Esophagus squamous epithelium (tissue), 4 donors: ENCODE measurements around the gene NFKBIE.

ENCODE experiments used
- CTCF ChIP-seq, 6 experiments: fragments of 450-650 bp in 4 of 6; fragments of 200-600 bp in 2 of 6; sonication (generic) in 2 of 6; IDR thresholded peaks; one replicate each; pipeline ENCODE4 v1.5.1; 2016 to 2019; ENCODE audit warnings: antibody characterized with exemption in 6 of 6, mild to moderate bottlenecking in 4 of 6, moderate library complexity in 4 of 6
- POLR2A ChIP-seq, 4 donors: fragments of 450-650 bp; IDR thresholded peaks; one replicate each; pipeline ENCODE4 v1.6.1; 2017; ENCODE audit warnings: antibody characterized with exemption in 4 of 4, mild to moderate bottlenecking in 4 of 4, moderate library complexity in 3 of 4

GRCh38 chr6:44228433-44228832, 36.9 kb downstream of the NFKBIE start:
- no peak for TF ChIP-seq CTCF (IDR thresholded peaks at IDR 0.05)
- no peak for TF ChIP-seq POLR2A (IDR thresholded peaks at IDR 0.05)
